Measurements from ENCODE around the gene ZFPM1.

GRCh38 chr16:88487920-88488851 lies 35.1 kb downstream of the ZFPM1 start:
- TF ChIP-seq CTCF (IDR thresholded peaks at IDR 0.05 in 8 of 11, conservative IDR thresholded peaks at IDR 0.05 in 3 of 11) (no peak), POLR2AphosphoS5 (IDR thresholded peaks at IDR 0.05) (no peak)
